Cardiac muscle cell (in vitro differentiated cells and primary cell): ENCODE data around the gene EXOC6B. TPM values are rescaled to one million over a fixed set of nuclear protein-coding genes. Genes with fewer than 3 reads are reported as not detected.

Source experiments
- DNase-seq, 2 donors: peaks; one replicate each; pipeline versions ENCODE4 v3.0.0 to v3.0.0-alpha.2; 2010 to 2017; ENCODE audit warnings: low read depth in 1 of 2, low spot score in 1 of 2
- H3K27ac ChIP-seq: fragments of 200-600 bp; sonication (generic); 2 replicates; pipeline ENCODE4 v1.5.1; 2016
- H3K27me3 ChIP-seq: fragments of 200-600 bp; sonication (generic); 2 replicates; pipeline ENCODE4 v1.6.0; 2016; ENCODE audit warnings: control low read depth
- H3K36me3 ChIP-seq: fragments of 200-600 bp; sonication (generic); 2 replicates; pipeline ENCODE4 v1.5.1; 2016; ENCODE audit warnings: control low read depth
- H3K4me1 ChIP-seq: fragments of 200-600 bp; sonication (generic); 2 replicates; pipeline ENCODE4 v1.8.1; 2017; ENCODE audit warnings: low read depth, mild to moderate bottlenecking, mixed run types
- H3K4me3 ChIP-seq: fragments of 200-600 bp; sonication (generic); 2 replicates; pipeline ENCODE4 v1.5.1; 2016; ENCODE audit warnings: mild to moderate bottlenecking
- H3K9me3 ChIP-seq: fragments of 200-600 bp; sonication (generic); 2 replicates; pipeline ENCODE4 v1.5.1; 2017; ENCODE audit warnings: low read depth, mild to moderate bottlenecking, control low read depth
- CTCF ChIP-seq: IDR thresholded peaks from 2 replicates; pipeline ENCODE4 v1.5.1; 2012; ENCODE audit warnings: low read depth, mild to moderate bottlenecking, low read length
- polyA plus RNA-seq: library from polyadenylated mRNA; unstranded; fragments of >200 nt; fragmentation: Nextera tagmentation; extraction: Ambion mirVana; gene quantifications from 2 replicates; pipeline ENCODE4 v1.2.1, GENCODE V29; 2016
- total RNA-seq: library from RNA; depleted of rRNA; stranded (reverse); fragments of >200 nt; gene quantifications from 2 replicates; pipeline ENCODE4 v1.2.3, GENCODE V29; 2016

Gene EXOC6B
- total and polyA plus RNA-seq, 2 experiments from 2014 or later: 21.7 to 23.9 TPM

GRCh38 chr2:72134408-72134996, 691.3 kb downstream of the EXOC6B start:
- Histone ChIP-seq H3K4me1 (no peaks in the 10 kb centered on the region), H3K27me3 (peaks cover 9% of the 10 kb centered on the region), H3K36me3 (no peaks in the 10 kb centered on the region), H3K27ac (no peak overlapping the region), H3K4me3 (no peak overlapping the region), H3K9me3 (no peaks in the 10 kb centered on the region)
- no peak for TF ChIP-seq CTCF
- DNase-seq: no peak

GRCh38 chr2:72133721-72134407, 692.0 kb downstream of the EXOC6B start:
- peaks cover 6% of the 10 kb centered on the region for H3K27me3 ChIP-seq
- DNase-seq: no peak
- no peak for TF ChIP-seq CTCF

GRCh38 chr2:72132981-72133720, 692.7 kb downstream of the EXOC6B start:
- no peak overlapping the region for H3K27ac ChIP-seq
- TF ChIP-seq CTCF: no peak
- H3K27me3 ChIP-seq: peaks cover 6% of the 10 kb centered on the region
- no peak overlapping the region for H3K4me3 ChIP-seq
- H3K9me3 ChIP-seq: no peaks in the 10 kb centered on the region
- H3K36me3 ChIP-seq: no peaks in the 10 kb centered on the region
- H3K4me1 ChIP-seq: no peaks in the 10 kb centered on the region
- DNase-seq: no peak

More at GRCh38 chr2:72133721-72134407, 692.0 kb downstream of the EXOC6B start:
- no peaks in the 10 kb centered on the region for H3K9me3 ChIP-seq
- no peaks in the 10 kb centered on the region for H3K4me1 ChIP-seq
- H3K27ac ChIP-seq: no peak overlapping the region
- H3K4me3 ChIP-seq: no peak overlapping the region
- H3K36me3 ChIP-seq: no peaks in the 10 kb centered on the region

- TF ChIP-seq CTCF: no peak
- H3K27ac ChIP-seq: no peak overlapping the region
- peaks cover 6% of the 10 kb centered on the region for H3K27me3 ChIP-seq
- H3K4me1 ChIP-seq: no peaks in the 10 kb centered on the region
- no peak overlapping the region for H3K4me3 ChIP-seq
- H3K9me3 ChIP-seq: no peaks in the 10 kb centered on the region
- DNase-seq: no peak
- H3K36me3 ChIP-seq: no peaks in the 10 kb centered on the region
Measured at GRCh38 chr2:72131916-72132841, 693.7 kb downstream of the EXOC6B start.

GRCh38 chr2:72131371-72131891, 694.4 kb downstream of the EXOC6B start:
- Histone ChIP-seq H3K27ac (no peak overlapping the region), H3K4me1 (no peaks in the 10 kb centered on the region), H3K36me3 (no peaks in the 10 kb centered on the region), H3K4me3 (no peak overlapping the region), H3K27me3 (peaks cover 6% of the 10 kb centered on the region), H3K9me3 (no peaks in the 10 kb centered on the region)
- no peak for TF ChIP-seq CTCF
- no peak for DNase-seq
